ENCODE results near the gene DUOXA2.
"Not testable (repeated sequence)": the region's sequence is repeated elsewhere in the genome, so short reads cannot be mapped to it uniquely, and the experiment has no call there.

DUOXA2 gene

DNA sequence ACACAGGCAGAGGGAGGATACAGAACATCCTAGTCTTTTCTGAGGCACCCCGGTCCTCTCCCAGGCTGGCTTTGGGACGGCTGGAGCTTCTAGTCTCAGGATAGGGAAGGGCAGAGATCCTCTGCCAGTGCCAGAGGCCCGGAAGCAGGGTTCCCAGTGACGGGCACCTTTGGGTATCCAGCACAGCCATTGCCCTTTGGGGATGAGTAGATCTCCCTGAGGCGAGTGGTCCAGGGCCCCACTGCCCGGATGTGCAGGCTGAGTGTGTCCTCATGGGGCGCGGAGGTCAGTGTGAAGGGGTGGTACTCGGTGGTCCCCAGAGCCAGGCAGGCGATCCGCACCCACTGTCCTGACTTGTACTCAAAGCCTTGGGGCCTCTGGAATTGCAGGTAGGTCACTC lies 18.5 kb upstream of the DUOXA2 start:
- no peak for DNase-seq (ENCODE audit: low read depth in 1 of 2, low spot score in 1 of 2)

DNA sequence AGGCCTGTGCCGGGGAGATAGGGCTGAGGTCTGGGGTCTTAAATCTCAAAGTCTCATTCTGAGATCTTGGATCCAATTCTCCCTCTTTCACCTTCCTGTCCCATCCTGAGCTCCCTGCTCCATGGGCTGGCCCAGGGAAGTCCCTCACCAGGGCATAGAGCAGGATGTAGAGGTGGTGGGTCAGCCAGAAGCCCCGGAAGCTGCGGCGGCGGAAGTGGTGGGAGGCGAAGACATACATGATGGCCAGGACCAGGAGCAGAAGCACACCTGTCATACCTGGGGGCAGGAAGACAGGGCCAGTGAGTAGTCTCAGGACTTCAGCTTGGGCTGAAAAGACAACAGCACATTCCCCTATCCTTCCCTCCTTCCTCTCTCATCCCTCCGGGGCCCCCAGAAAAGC lies 16.7 kb upstream of the DUOXA2 start:
- no peak for DNase-seq (ENCODE audit: low read depth in 1 of 2, low spot score in 1 of 2)

DNA sequence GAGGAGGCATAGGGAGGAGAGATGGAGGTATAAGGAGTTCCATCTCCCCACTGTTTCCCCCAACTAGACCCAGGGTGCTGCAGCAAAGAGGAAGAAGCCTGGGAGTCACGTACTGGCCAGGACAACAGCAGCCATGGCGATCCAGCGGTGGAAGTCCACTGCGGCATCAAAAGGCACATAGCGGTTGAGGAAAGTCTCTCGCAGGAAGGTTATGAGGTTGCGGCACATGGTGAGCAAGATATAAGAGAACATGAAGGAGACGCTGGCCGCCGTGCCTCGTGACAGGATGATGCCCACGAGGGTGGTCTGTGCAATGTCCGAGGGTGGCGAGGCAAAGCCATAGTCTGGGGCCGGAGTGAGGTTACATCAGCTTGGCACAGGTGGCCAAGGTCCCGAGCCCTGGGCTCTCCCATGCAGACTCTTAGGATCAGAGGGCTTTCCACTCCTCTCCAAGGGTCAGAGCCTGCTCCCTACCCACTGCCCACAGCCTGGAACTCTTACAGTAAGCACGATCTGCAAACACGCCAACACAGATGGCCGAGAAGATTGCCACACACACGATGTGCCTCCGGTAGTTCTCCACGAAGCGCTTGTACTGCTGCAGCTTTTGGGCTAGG lies 14.5 kb upstream of the DUOXA2 start:
- DNase-seq (ENCODE audit: low read depth in 1 of 2, low spot score in 1 of 2), result no peak

DNA sequence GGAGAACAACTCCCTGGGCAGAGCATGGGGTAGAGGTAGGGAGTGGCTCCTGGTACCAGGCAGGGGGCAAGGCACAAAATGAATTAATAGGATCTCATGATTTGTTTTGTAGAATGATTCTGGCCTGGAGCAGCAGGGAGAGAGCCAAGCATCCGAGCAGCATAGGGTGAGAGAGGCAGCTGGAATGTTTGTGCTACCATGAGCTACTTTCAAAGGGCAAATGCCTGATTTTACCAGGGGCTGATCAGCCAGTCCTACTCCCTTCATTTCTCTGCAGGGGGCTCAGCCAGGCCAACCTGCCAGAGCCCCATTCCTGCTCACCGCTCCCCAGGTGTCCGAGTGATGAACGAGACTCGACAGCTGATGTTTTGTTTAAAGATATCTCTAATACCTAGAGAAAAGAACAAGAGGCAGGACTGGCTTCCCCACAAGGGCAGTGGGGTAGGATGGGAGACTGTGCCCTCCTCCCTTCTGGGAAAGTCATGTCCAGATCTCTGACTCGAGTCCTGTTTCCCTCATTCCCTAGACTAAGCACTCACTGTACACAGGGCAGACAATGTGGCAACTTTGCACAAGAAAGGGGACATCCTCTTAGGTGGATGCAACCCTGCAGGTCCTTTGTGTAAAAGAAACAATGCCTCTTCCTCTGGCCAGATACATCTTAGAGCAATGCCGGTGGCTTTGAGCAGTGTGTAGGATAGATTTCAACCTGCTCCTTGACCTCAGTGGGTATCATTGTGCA lies 13.1 kb upstream of the DUOXA2 start:
- no peak for DNase-seq (ENCODE audit: low read depth in 1 of 2, low spot score in 1 of 2)

DNA sequence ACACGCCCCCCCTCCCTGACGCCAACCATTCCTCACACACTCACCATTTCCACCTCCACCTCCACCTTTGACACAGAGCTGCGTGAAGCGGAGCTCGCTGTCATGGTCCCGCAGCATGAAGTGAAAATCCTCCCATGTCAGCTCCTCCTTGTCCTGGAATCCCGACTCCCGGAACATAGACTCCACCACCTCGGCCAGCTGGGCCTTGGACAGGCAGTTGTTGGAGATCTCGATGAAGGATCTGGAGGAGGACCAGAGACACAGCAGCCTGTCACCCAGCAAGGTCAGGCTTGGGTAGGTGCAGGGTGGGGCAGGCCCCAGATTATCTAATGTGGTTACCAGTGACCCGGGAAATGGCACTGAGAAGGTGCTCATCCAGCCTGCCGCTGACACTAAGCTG lies 12.4 kb upstream of the DUOXA2 start:
- DNase-seq (ENCODE audit: low read depth in 1 of 2, low spot score in 1 of 2), result no peak

DNA sequence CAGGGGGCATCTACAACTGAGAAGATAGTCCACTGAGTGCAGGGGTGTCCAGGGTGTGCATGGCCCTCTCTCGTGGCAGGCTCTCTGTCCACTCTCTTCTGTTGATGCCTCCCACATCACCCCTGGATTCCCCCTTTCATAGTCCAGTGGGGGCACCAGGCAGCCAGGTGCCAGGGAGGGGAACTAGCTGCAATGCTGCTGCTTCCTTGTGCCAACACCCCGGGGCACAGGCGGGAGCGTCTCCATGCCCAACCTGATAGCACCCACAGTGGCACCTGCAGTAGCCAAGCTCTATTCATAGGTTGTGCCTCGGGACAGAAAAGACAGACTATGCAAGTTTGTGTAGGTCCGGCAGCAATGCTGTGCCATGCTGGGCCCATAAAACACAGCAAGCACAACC lies 11.9 kb upstream of the DUOXA2 start:
- no peak for DNase-seq (ENCODE audit: low read depth in 1 of 2, low spot score in 1 of 2)

DNA sequence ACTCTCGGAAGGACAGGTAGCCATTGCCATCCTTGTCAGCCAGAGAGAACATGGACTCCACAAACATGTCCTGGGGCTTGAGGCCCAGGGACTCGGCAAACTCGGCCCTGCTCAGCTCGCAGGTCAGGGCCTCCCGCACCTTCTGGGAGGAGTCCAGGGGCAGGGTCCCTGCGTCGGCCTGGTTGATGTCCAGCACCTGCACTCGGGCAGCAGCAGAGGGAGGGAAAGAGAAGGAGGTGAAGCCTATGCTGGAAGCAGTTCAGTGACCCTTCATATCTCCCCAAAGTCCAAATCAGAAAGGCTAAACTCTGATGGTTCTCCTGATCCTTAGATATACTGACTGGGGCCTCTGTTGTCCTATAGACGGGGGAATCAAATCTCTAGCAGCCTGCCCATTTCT lies 10.0 kb upstream of the DUOXA2 start:
- not testable (repeated sequence) for DNase-seq (ENCODE audit: low read depth in 1 of 2, low spot score in 1 of 2)

DNA sequence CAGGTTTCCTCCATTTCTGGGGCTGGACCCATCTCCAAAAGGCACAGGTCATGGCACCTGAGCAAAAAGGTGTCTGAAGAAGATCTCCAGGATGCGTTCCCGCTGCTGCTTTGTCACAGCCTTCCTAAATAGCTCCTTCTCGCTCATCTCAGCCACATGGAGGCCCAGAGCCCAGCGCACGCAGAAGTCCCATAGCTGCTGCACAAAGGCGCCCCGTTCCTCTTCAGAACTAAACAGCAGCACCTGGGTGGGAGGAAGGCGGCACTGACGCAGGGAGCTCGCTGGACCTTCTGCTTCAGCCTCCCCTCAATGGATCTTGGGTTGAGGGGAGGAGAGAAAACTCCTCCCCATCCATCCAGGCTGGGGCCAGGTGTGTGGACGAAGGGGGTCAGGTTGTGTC lies 8.5 kb upstream of the DUOXA2 start:
- no peak for DNase-seq (ENCODE audit: low read depth in 1 of 2, low spot score in 1 of 2)

DNA sequence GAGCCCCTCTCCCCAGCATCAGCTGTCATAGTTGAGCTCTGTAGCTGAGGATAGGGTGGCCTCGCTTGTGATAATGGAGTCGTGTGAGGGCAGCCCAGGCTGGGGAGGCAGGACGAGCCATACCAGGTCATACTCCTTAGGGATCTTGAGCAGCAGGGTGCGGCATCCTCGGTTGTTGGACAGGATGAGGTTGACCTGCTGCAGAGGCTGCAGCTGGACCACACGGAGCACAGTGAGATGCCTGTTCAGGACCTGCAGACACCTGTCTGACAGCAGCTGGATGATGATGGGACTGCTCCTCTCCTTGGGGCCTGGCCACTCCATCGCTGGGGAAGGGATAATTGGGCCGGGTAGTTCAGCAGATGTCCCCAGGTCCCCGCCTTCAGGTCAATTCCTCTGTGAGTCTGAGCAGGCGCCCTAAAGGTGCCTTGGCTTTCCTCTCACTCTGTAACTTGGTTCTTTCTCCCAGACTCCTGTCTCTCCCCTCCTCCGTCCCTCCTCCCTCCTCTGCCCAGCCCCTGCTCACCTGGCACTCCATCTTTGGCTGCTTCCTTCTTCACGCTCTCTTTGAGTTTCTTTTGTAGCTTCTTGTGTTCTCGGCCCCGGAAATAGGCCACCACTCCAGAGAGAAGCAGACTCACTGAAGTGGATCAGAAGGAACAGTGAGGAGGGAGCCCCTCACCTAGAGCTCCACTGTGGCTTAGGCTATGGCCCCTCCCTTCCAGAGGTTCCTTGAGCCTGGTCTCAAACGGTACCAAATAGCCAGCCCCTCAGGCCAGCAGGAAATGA lies 7.9 kb upstream of the DUOXA2 start:
- no peak for DNase-seq (ENCODE audit: low read depth in 1 of 2, low spot score in 1 of 2)

DNA sequence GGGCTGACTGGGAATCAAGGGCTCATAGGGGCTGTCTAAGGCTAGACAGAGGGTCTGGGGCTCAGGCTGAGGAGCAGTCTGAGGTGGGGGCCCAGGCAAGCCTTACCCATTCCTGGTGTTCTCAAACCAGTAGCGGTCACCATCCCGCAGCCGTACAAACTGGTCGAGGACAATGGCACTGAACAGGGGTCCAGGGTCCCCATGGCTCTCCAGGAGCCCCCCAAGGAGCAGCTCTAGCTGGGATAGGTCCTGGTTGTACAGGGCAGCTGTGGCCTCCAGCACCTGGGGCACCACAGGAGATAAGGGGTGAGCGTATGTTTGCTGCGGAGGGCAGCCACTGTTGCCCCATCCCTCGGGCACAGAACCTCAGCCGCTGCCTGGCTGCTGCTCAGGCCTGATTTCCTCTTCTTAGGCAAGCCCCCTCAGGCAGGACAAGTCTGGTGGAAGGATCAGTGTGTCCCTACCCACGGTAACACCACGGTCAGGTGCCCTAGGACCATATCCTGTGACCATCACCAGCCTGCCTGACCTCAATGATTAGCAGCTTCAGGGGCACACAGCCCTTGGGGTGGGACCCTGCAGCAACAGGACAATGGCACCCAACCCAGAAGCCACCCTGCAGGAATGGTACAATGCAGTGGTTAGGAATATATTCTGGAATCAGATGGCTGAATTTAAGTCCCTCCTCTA lies 6.0 kb upstream of the DUOXA2 start:
- DNase-seq (ENCODE audit: low read depth in 1 of 2, low spot score in 1 of 2), result no peak

DNA sequence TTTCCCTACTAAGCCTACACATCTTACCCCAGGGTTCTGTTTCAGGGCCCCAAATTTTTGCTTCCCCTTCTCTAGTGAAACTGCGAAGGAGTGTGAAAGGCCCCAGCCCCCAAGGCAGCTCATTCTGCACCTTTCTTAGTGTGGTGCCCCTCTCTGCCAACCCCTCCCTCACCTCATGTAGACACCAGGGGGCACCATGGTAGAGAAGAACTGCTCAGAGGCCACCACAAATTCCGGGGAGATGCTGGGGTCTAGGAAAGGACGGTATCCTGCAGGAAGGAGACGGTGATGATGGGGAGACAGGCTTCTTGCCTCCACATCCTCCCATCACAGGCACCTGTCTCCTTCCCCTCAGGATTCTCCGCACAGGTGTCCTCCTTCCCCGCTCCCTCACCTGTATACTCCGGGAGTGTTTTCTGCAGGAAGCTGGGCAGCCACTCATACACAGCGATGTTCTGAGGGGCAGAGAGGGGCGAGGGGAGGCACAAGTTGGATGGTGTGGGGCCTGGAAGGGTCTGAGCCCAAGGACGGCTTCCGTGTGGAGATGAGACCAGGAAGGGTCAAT lies 3.8 kb upstream of the DUOXA2 start:
- no peak for DNase-seq (ENCODE audit: low read depth in 1 of 2, low spot score in 1 of 2)

DNA sequence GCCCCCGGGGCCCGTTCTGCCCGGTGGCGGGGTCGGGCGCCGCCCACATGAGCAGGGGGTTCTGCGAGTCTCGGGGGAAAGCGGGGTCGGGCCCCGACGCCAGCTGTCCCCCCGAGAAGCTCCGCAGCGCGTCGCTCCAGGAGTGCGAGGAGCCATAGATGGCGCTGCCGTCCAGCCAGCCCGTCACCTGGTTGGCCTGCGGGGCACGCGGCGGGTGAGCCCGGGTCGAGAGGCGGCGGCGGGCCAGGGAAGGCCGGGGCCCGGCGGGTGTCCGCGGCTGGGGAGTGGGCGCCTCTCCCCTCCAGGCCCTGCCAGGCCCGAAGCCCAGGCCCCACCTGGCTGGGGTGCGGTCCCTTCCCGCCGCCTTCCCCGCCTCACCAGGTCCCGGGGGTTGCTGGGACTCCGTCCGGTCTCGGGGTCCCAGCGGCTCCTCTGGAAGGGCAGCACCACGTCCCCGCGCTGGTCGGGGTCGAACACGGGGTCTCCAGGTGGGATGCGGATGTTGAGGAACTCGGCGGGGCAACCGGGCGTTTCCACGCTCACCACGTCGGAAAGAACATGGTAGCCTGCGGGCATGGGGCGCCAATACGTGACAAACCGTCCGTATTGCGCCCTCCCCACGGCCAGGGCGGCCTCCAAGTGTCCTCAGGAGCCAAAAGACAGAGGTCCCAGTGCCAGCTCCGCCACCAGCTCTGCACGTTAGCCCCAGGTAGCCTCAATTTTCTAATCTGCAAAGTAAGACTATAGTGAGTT lies 2.6 kb upstream of the DUOXA2 start:
- DNase-seq (ENCODE audit: low read depth in 1 of 2, low spot score in 1 of 2), result no peak

DNA sequence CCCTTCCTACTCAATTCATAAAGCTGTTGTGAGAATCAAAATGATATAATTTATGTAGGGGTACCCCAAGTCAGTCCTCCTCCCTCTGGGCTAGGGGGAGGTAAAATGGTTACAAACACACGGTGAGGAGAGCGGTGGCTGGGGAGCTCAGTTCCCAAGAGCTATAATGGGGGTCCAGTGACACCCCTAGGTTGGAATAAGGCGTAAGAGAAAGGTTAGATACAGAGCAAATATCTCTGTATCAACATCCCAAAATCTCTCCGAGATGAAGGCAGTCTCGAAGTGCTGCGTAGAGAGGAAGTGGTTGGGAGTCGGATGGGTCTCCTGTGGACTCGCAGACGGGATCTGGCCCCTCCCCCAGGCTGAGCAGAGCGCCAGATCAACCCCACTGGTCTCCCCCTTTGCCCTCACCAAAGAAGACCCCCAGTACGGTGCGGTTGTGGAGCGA lies 2.0 kb upstream of the DUOXA2 start:
- DNase-seq (ENCODE audit: low read depth in 1 of 2, low spot score in 1 of 2), result no peak

DNA sequence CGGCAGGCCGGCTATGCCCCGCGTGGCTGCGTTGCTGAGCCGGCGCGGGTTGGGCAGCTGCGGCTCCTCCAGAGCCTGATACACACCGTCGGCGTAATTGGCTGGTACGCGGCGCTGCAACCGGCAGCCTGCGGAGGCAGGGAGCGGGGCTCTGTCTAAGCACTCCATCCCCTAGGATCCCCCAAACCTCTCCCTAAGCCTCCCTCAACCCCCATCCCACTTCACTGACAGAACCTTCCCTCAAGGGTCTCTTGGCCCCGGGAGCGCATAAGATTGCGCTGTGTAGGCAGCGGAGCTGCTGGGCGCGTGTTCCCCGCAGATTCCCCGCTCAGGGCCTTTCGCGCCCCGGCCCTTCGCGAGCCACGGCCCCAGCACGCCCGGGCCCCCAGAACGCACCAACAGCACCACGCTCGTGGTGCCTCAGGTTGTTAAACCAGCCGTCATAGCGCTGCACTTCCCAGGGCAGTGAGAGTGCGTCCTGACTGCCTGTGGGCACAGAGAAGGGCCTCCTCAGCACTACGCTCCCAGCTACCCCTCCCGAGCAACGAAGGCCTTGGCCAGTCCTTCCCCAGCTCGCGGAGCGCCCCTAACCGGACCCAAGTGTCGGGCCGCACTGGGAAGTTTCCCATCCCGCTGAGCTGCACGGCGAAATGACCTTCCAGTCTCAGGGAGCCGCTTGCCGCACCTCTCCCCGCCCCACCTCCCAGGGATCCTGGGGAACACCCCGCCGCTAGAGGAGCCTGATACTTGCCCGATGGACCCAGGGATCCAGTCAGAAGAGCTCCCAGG lies 1.3 kb upstream of the DUOXA2 start:
- DNase-seq (ENCODE audit: low read depth in 1 of 2, low spot score in 1 of 2), result no peak

DNA sequence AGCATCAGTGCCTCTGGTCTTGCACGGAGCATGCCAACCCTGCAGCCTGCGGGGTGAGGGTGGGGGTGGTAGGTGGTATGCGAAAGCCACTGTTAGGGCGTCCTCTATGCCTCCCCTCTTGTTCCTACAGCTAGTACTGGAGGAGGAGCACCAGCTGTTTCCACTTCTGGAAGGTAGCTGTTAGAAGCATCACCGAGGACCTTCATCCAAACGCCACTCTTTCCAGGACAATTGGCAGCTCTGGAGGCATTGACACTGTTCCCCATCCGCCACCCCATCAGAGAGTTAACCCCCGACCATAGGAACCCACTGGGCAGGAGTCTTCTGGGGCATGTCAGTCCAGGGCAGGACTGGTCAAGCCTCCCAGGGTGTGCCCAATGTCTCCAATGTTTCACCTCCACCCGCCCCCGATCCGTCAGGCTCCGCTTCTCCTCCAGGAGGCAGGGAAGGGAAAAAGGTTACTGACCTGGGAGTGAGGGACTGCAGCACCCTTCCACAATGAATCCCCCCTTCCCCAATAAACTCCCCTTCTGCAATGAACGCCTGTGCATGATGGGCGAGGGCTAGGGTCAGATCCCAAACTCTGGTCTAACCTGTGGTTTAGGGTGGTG lies 641 bp upstream of the DUOXA2 start:
- no peak for DNase-seq (ENCODE audit: low read depth in 1 of 2, low spot score in 1 of 2)

DNA sequence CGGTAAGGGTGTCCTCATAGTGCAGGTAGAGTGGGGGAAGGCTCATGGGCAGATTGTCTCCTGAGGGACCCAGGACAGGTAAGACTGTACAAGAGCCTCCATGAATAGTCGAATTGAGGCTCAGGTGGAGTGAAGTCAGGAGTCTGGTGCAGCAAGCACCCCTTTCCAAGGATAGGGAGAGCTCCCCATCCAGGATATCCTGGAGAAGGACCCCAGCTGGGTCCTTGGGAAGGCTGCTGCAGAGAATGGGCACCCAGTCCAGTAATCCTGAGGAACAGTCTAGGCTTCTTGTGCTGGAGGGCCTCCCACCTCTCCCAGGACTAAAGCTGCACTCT lies 592 bp downstream of the DUOXA2 start:
- DNase-seq (ENCODE audit: low read depth in 1 of 2, low spot score in 1 of 2), result no peak

DNA sequence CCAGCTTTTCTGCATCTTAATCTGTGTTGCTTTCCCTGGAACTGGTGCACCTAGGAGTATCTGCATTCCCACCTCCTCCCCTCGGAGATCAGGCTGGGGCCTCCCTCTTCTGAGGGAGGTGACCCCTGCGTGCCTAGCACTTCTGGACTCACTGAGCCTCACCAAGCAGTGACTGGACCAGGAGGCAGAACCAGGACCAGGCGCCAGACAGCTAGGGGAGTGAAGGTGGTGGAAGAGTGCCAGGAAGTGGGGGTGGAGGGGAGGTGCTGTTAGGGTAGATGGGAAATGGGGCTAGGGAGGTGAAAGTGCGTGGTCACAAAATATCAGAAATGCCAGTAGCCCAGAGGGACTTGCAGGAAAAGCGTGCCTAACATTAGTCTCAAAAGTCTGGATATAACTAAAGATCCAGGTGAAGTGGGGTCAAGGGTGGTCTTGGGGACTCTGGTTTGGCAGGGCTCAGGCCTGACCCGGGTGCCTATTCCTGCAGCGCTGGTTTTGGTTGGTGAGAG lies 1.2 kb downstream of the DUOXA2 start:
- DNase-seq (ENCODE audit: low read depth in 1 of 2, low spot score in 1 of 2), result no peak

DNA sequence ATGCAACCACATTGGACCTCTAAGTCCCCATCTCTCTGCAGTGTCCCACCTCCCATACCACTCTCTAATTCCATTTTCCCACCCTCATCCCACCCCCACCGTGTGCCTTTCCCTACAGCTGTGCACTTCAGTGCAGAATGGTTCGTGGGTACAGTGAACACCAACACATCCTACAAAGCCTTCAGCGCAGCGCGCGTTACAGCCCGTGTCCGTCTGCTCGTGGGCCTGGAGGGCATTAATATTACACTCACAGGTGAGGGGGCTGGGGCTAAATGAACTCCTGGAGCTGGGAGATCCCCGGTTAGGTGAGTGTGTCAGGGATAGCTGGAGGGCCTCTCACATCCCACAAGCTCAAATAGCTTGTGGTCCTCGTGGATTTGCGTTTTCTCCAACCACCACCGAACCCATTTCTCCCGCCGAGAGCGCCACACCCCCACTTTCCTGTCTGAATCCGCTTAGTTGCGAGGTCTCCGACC lies 1.9 kb downstream of the DUOXA2 start:
- DNase-seq (ENCODE audit: low read depth in 1 of 2, low spot score in 1 of 2), result no peak

Data from stimulated activated CD4-positive, alpha-beta T cell treated with anti-CD3 and anti-CD28 coated beads, Interleukin-15, amount 100 ng/mL, for 1 hour (primary cell).